Measurements from ENCODE around the gene PLPPR2.

DNA sequence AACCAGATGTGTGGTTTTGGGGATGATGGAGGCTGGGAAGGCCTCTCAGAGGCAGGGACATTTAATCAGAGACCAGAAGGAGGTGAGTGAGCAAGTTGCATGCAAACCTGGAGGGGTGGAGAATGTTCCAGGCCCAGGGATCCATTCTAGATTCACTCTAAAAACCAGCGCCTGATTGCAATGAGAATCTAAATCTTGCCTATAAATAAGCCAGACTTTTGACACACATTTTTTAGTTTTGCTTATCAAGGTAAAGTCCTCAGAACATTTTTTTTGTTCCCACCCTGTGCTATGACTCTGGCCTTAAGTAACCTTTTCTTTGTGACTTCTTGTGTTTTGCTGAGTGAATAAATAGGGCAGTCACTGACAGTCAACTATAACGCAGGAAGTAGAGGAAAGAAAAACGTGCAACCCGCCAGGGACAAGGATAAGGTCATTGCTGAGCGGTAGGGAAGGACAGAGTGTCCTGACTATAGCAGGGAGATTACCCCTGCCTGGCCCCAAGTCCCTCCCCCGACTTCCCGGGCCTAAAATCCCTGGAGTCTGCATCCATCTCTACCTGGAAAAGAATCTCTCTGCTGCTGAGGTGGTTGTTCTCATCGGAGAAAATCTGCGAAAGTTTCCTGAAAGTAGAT lies 49.5 kb downstream of the PLPPR2 start:
- no peak for TF ChIP-seq POLR2A (IDR thresholded peaks at IDR 0.05)
- TF ChIP-seq, protein P1, sequence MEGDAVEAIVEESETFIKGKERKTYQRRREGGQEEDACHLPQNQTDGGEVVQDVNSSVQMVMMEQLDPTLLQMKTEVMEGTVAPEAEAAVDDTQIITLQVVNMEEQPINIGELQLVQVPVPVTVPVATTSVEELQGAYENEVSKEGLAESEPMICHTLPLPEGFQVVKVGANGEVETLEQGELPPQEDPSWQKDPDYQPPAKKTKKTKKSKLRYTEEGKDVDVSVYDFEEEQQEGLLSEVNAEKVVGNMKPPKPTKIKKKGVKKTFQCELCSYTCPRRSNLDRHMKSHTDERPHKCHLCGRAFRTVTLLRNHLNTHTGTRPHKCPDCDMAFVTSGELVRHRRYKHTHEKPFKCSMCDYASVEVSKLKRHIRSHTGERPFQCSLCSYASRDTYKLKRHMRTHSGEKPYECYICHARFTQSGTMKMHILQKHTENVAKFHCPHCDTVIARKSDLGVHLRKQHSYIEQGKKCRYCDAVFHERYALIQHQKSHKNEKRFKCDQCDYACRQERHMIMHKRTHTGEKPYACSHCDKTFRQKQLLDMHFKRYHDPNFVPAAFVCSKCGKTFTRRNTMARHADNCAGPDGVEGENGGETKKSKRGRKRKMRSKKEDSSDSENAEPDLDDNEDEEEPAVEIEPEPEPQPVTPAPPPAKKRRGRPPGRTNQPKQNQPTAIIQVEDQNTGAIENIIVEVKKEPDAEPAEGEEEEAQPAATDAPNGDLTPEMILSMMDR (IDR thresholded peaks at IDR 0.05): no peak
